CD14-positive monocyte (primary cell): ENCODE data around the gene ABCB6. TPM values are rescaled to one million over a fixed set of nuclear protein-coding genes. Genes with fewer than 3 reads are reported as not detected.

ENCODE experiments used
- DNase-seq, 3 donors: peaks; one replicate each; pipeline ENCODE4 v3.0.0-alpha.2; 2011 to 2022
- H2AFZ ChIP-seq: 2 replicates; pipeline ENCODE4 v1.6.0; 2012; ENCODE audit warnings: mild to moderate bottlenecking, low read depth, low read length, inconsistent platforms; ENCODE audit not compliant: insufficient read depth, poor library complexity, severe bottlenecking
- H3K27ac ChIP-seq, 2 donors: 1 replicate in 1 of 2; 2 replicates in 1 of 2; pipeline ENCODE4 v1.5.1; 2012 to 2013; ENCODE audit warnings: low read length in 2 of 2, control low read depth in 1 of 2, inconsistent platforms in 1 of 2, low read depth in 1 of 2, mild to moderate bottlenecking in 1 of 2
- H3K27me3 ChIP-seq, 2 donors: one replicate each; pipeline versions ENCODE4 v1.6.0 to v1.6.1; 2011 to 2013; ENCODE audit warnings: low read length in 2 of 2; ENCODE audit not compliant: control insufficient read depth in 2 of 2, insufficient read depth in 2 of 2
- H3K36me3 ChIP-seq, 2 donors: replicated peaks in 1 of 2; 1 replicate in 1 of 2; 2 replicates in 1 of 2; pipeline versions ENCODE4 v1.5.1 to v1.6.1; 2012 to 2013; ENCODE audit warnings: low read length in 2 of 2, control low read depth in 1 of 2, inconsistent platforms in 1 of 2, mild to moderate bottlenecking in 1 of 2; ENCODE audit not compliant: insufficient read depth in 2 of 2, control insufficient read depth in 1 of 2
- H3K4me1 ChIP-seq, 2 donors: 1 replicate in 1 of 2; 2 replicates in 1 of 2; pipeline versions ENCODE4 v1.5.1 to v1.6.1; 2012 to 2013; ENCODE audit warnings: low read length in 2 of 2, control low read depth in 1 of 2, inconsistent platforms in 1 of 2, mild to moderate bottlenecking in 1 of 2, moderate library complexity in 1 of 2; ENCODE audit not compliant: insufficient read depth in 2 of 2, control insufficient read depth in 1 of 2
- H3K4me2 ChIP-seq: replicated peaks from 2 replicates; pipeline ENCODE3; 2012; ENCODE audit warnings: low read length, moderate library complexity, mild to moderate bottlenecking; ENCODE audit not compliant: poor library complexity, severe bottlenecking; ENCODE audit errors: extremely low read depth
- H3K4me3 ChIP-seq, 3 experiments: fragments of 200-600 bp in 1 of 3; sonication (generic) in 1 of 3; replicated peaks in 1 of 3; 1 replicate in 2 of 3; 2 replicates in 1 of 3; pipeline ENCODE4 v1.5.1; 2011 to 2013; ENCODE audit warnings: low read length in 3 of 3, mild to moderate bottlenecking in 3 of 3, control low read depth in 2 of 3, low read depth in 2 of 3, inconsistent platforms in 1 of 3, moderate library complexity in 1 of 3
- H3K79me2 ChIP-seq: 2 replicates; pipeline ENCODE4 v1.6.0; 2012; ENCODE audit warnings: mild to moderate bottlenecking, control low read depth, inconsistent platforms, low read length, moderate library complexity; ENCODE audit not compliant: insufficient read depth
- H3K9ac ChIP-seq: 2 replicates; pipeline ENCODE4 v1.6.0; 2017; ENCODE audit warnings: low read length, mild to moderate bottlenecking; ENCODE audit not compliant: insufficient read depth, poor library complexity, severe bottlenecking
- H3K9me3 ChIP-seq, 2 donors: replicated peaks in 1 of 2; 1 replicate in 1 of 2; 2 replicates in 1 of 2; pipeline versions ENCODE4 v1.5.1 to v1.6.1; 2012 to 2013; ENCODE audit warnings: low read length in 2 of 2, control low read depth in 1 of 2; ENCODE audit not compliant: control insufficient read depth in 1 of 2, insufficient read depth in 1 of 2
- H4K20me1 ChIP-seq: 2 replicates; pipeline ENCODE4 v1.6.0; 2012; ENCODE audit warnings: mild to moderate bottlenecking, low read length, control low read depth, moderate library complexity; ENCODE audit not compliant: insufficient read depth
- H3K27ac Mint-ChIP-seq, 7 donors: one replicate each; pipeline ENCODE4 v1.8.0; 2020; ENCODE audit warnings: mild to moderate bottlenecking in 7 of 7, mixed read lengths in 7 of 7, moderate library complexity in 6 of 7, inconsistent platforms in 2 of 7
- H3K27me3 Mint-ChIP-seq, 3 donors: one replicate each; pipeline ENCODE4 v1.8.0; 2021 to 2022; ENCODE audit warnings: low read depth in 3 of 3, mild to moderate bottlenecking in 3 of 3, mixed read lengths in 3 of 3, moderate library complexity in 3 of 3, inconsistent platforms in 1 of 3
- H3K36me3 Mint-ChIP-seq, 2 donors: one replicate each; pipeline ENCODE4 v1.8.0; 2020; ENCODE audit warnings: mixed read lengths in 2 of 2, inconsistent platforms in 1 of 2, mild to moderate bottlenecking in 1 of 2
- H3K4me1 Mint-ChIP-seq: one replicate; pipeline ENCODE4 v1.8.0; 2020; ENCODE audit warnings: mild to moderate bottlenecking, mixed read lengths
- H3K4me3 Mint-ChIP-seq, 2 donors: one replicate each; pipeline ENCODE4 v1.8.0; 2020; ENCODE audit warnings: mild to moderate bottlenecking in 2 of 2, mixed read lengths in 2 of 2, moderate library complexity in 1 of 2
- H3K9me3 Mint-ChIP-seq, 7 donors: one replicate each; pipeline ENCODE4 v1.8.0; 2020 to 2022; ENCODE audit warnings: mixed read lengths in 7 of 7, mild to moderate bottlenecking in 6 of 7, moderate library complexity in 6 of 7, inconsistent platforms in 2 of 7
- WGBS: methylation state at CpG from one replicate; pipeline ENCODE4 v1.1.5; 2013; ENCODE audit warnings: missing lambda C conversion rate; ENCODE audit not compliant: insufficient coverage; 5-methylcytosine and 5-hydroxymethylcytosine counted together
- intact Hi-C, 2 donors: fragments of 100-400 bp; cut with micrococcal nuclease; formaldehyde crosslinking; loops; one replicate each; pipeline versions ENCODE4 v1.15.0 to v1.15.1; 2023
- polyA plus RNA-seq, 3 donors: library from polyadenylated mRNA; depleted of rRNA in 1 of 3; unstranded in 2 of 3; stranded (reverse) in 1 of 3; fragments of 300-500 nt in 2 of 3; fragments of >200 nt in 1 of 3; fragmentation: Illumina TruSeq in 2 of 3; gene quantifications; 1 replicate in 2 of 3; 2 replicates in 1 of 3; pipeline ENCODE4 v1.2.3, GENCODE V29; 2012 to 2021
- TF ChIP-seq, protein P1 (sequence below): fragments of 200-600 bp; IDR thresholded peaks from one replicate; pipeline ENCODE4 v1.8.0; 2022; ENCODE audit warnings: antibody characterized with exemption, mild to moderate bottlenecking

ABCB6 gene
- polyA plus RNA-seq, 3 donors, result 0.28 to 4.8 (median 0.58) TPM

DNA sequence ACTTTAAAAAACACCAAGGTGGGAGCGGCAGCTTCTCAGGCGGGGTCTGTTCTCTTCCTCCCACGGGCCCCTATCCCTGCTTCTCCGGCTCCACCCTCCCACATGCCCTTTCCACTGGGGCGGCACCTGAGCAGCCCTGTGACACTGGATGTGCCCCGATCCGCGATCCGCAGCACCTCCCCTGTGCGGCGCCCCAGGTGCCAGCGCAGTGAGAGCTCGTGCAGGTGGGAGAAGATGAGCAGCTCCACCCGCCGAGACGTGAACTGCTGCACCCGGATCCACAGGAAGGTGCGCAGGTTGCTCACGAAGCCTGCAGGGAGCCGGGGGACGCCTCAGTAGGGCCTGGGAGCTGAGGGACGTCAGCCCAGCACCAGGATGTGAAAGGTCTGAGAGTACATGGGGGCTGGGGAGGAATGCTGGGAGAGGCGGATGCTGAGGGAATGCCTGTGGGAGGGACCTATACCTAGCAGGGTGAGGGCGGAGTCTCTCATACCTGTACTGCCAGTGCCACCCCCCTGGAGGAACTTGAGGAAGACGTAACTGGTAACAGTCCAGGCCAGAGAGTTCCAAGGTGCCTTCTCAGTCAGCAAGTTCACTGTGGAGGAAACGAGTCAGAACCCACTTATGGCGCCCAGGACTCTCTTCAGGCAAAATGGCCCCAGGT is 2.8 kb downstream of the ABCB6 start:
- intact Hi-C loops, result loop anchor here (5.0 kb wide), 2 partner anchors 36 to 39 kb away; partner anchors contain the start of genes TUBA4A (in 2 of the 2), TUBA4B (in 2 of the 2), CNPPD1 (in 1 of the 2) and RETREG2 (in 1 of the 2)
- H3K9me3 ChIP-seq, result no peaks in the 10 kb centered on the region

GRCh38 chr2:219214786-219215185 is 4.0 kb downstream of the ABCB6 start:
- DNase-seq, result no peak
- Mint-ChIP-seq H3K27me3 (peaks cover 19 to 26% (median 20%) of the 10 kb centered on the region in 3 donors), H3K9me3 (peaks cover 0 to 2% (median 0%) of the 10 kb centered on the region in 7 donors), H3K27ac (no peak overlapping the region), H3K4me3 (no peak overlapping the region), H3K4me1 (peaks cover 37% of the 10 kb centered on the region), H3K36me3 (peaks cover 36 to 38% of the 10 kb centered on the region in 2 donors)
- Histone ChIP-seq H3K27ac (no peak overlapping the region), H4K20me1 (peaks cover 17% of the 10 kb centered on the region), H3K4me3 (no peak overlapping the region), H3K36me3 (peaks cover 2 to 14% of the 10 kb centered on the region in 2 donors), H2AFZ (no peak overlapping the region), H3K9me3 (no peaks in the 10 kb centered on the region), H3K79me2 (no peaks in the 10 kb centered on the region), H3K4me2 (no peak overlapping the region), H3K27me3 (peaks cover 0 to 15% of the 10 kb centered on the region in 2 donors), H3K4me1 (peaks cover 32 to 34% of the 10 kb centered on the region in 2 donors), H3K9ac (no peak overlapping the region)
- TF ChIP-seq, protein P1, sequence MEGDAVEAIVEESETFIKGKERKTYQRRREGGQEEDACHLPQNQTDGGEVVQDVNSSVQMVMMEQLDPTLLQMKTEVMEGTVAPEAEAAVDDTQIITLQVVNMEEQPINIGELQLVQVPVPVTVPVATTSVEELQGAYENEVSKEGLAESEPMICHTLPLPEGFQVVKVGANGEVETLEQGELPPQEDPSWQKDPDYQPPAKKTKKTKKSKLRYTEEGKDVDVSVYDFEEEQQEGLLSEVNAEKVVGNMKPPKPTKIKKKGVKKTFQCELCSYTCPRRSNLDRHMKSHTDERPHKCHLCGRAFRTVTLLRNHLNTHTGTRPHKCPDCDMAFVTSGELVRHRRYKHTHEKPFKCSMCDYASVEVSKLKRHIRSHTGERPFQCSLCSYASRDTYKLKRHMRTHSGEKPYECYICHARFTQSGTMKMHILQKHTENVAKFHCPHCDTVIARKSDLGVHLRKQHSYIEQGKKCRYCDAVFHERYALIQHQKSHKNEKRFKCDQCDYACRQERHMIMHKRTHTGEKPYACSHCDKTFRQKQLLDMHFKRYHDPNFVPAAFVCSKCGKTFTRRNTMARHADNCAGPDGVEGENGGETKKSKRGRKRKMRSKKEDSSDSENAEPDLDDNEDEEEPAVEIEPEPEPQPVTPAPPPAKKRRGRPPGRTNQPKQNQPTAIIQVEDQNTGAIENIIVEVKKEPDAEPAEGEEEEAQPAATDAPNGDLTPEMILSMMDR, result no peak
- WGBS, result 100% methylated on average over 3 of the region's 6 CpGs
- intact Hi-C loops, result loop anchor here (5.0 kb wide), 3 partner anchors 37 to 52 kb away; partner anchors contain the start of genes TUBA4A (in 2 of the 2), TUBA4B (in 2 of the 2), CNPPD1 (in 1 of the 2) and NHEJ1 (in 1 of the 2)

More for the DNA sequence above, 2.8 kb downstream of the ABCB6 start:
- no peak overlapping the region for H3K27ac ChIP-seq
- peaks cover 0 to 27% of the 10 kb centered on the region in 2 donors for H3K27me3 ChIP-seq
- H3K4me1 Mint-ChIP-seq, result peaks cover 35% of the 10 kb centered on the region
- no peak for DNase-seq
- peak overlapping the region in 1 of 2 donors; percentile 26 for H3K4me3 Mint-ChIP-seq
- peaks cover 29% of the 10 kb centered on the region for H4K20me1 ChIP-seq
- no peak overlapping the region for H2AFZ ChIP-seq
- no peak overlapping the region for H3K9ac ChIP-seq
- no peak overlapping the region for H3K27ac Mint-ChIP-seq
- H3K4me2 ChIP-seq, result no peak overlapping the region
- H3K79me2 ChIP-seq, result no peaks in the 10 kb centered on the region
- H3K27me3 Mint-ChIP-seq, result peaks cover 27 to 38% (median 32%) of the 10 kb centered on the region in 3 donors
- no peak overlapping the region for H3K4me3 ChIP-seq
- peaks cover 40 to 44% of the 10 kb centered on the region in 2 donors for H3K36me3 Mint-ChIP-seq
- TF ChIP-seq, protein P1, result no peak
- peaks cover 34 to 37% of the 10 kb centered on the region in 2 donors for H3K4me1 ChIP-seq
- peaks cover 14 to 17% of the 10 kb centered on the region in 2 donors for H3K36me3 ChIP-seq
- H3K9me3 Mint-ChIP-seq, result peaks cover 0 to 11% (median 0%) of the 10 kb centered on the region in 7 donors
- WGBS, result 94% methylated on average over 24 of the region's 27 CpGs
